Kidney (tissue), 14 donors: ENCODE measurements around the gene OR4E1. TPM values are rescaled to one million over a fixed set of nuclear protein-coding genes. Genes with fewer than 3 reads are reported as not detected.

Source experiments
- DNase-seq, 5 donors: peaks; one replicate each; pipeline ENCODE4 v3.0.0-alpha.2; 2013 to 2020
- FAIRE-seq: peaks from 2 replicates; lab custom pipeline; 2012; peaks lifted over from hg19 to GRCh38; lab: Jason Lieb, UNC
- H3K27ac ChIP-seq, 2 donors: one replicate each; pipeline ENCODE4 v1.7.0; 2013; ENCODE audit warnings: low read depth in 2 of 2, low read length in 2 of 2, inconsistent platforms in 1 of 2
- H3K27me3 ChIP-seq: one replicate; pipeline ENCODE4 v1.7.1; 2013; ENCODE audit warnings: low read length, inconsistent platforms; ENCODE audit not compliant: control insufficient read depth, insufficient read depth
- H3K36me3 ChIP-seq, 3 donors: one replicate each; pipeline versions ENCODE4 v1.7.0 to v1.7.1; 2013; ENCODE audit warnings: low read length in 3 of 3, control low read depth in 1 of 3, inconsistent platforms in 1 of 3; ENCODE audit not compliant: insufficient read depth in 3 of 3, control insufficient read depth in 2 of 3
- H3K4me1 ChIP-seq, 3 donors: one replicate each; pipeline versions ENCODE4 v1.7.0 to v1.7.1; 2013; ENCODE audit warnings: low read length in 3 of 3, inconsistent platforms in 1 of 3, low read depth in 1 of 3; ENCODE audit not compliant: control insufficient read depth in 2 of 3, insufficient read depth in 2 of 3
- H3K4me3 ChIP-seq, 3 donors: one replicate each; pipeline versions ENCODE4 v1.7.0 to v1.8.1; 2013; ENCODE audit warnings: low read length in 3 of 3, control low read depth in 1 of 3, inconsistent platforms in 1 of 3
- H3K9ac ChIP-seq, 3 donors: one replicate each; pipeline versions ENCODE4 v1.7.0 to v1.7.1; 2013; ENCODE audit warnings: low read length in 3 of 3, control low read depth in 1 of 3, inconsistent platforms in 1 of 3
- H3K9me3 ChIP-seq, 3 donors: one replicate each; pipeline versions ENCODE4 v1.7.0 to v1.7.1; 2013; ENCODE audit warnings: low read length in 3 of 3, control low read depth in 1 of 3, inconsistent platforms in 1 of 3; ENCODE audit not compliant: control insufficient read depth in 2 of 3, insufficient read depth in 1 of 3
- intact Hi-C: fragments of 100-400 bp; cut with DNase I; formaldehyde crosslinking; loops from one replicate; pipeline ENCODE4 v1.11.1; 2022
- polyA plus RNA-seq: library from polyadenylated mRNA; stranded (reverse); fragments of 350-450 nt; fragmentation: Illumina TruSeq; extraction: RNeasy Lipid Tissue Mini Kit (QIAGEN cat#74804); gene quantifications from one replicate; pipeline ENCODE4 v1.2.3, GENCODE V29; 2014; ENCODE audit warnings: low read depth, low replicate concordance; ENCODE audit not compliant: insufficient read depth
- total RNA-seq: library from RNA; stranded (reverse); fragmentation: NEBNext Ultra II Directional; extraction: Animal tissue kit (Norgen Biotek cat#: 25700); gene quantifications from one replicate; pipeline ENCODE4 v1.2.1, GENCODE V29; 2021
- TF ChIP-seq, protein P1 (sequence below): IDR thresholded peaks from 3 replicates; pipeline ENCODE4 v1.5.1; 2012; ENCODE audit warnings: mild to moderate bottlenecking, moderate library complexity, borderline replicate concordance; ENCODE audit not compliant: insufficient read depth; ENCODE audit errors: extremely low read depth
- donor health status: control.
- donor health status: control.
- donor health status: control.
- donor health status: control.
- donor health status: control.
- donor health status: DM: yes; HTN: yes; CAD: no.
- donor health status: Normal renal cell carcinoma (clear cell type).

The OR4E1 gene
- total and polyA plus RNA-seq, 2 donors from 2014 or later = not detected

DNA sequence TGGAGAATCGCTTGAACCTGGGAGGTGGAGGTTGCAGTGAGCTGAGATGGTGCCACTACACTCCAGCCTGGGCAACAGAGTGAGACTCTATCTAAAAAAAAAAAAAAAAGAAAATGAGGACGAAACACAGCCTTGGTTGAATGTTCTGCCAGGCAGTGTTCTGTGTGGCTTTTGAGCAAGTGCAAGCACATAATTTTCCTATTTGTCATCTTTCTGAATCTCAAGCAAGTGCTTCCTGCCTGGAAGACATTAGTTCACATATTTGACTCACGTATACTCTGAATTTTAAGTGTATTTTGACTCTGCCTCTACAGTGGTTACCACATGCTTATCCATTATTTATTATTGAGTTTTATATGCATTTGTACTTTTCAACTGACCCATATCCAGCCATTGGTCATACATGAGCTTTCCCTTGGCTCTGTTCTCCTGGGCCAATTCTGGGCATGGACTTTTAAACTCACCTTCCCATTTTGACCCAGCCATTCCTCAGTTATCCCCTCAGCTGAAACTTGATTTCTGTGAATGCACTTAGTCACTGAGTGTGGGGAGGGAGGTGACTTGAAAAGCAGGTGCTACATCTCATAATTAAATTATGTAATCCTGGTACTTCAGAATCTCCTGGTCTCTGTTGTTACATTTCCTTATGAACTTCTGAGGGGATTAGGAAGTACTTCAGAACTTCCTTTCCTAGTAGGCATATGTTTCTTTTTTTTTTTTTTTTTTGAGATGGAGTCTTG is 47.0 kb downstream of the OR4E1 start:
- DNase-seq = no peak
- no peaks in the 10 kb centered on the region for H3K9me3 ChIP-seq
- H3K27me3 ChIP-seq = no peaks in the 10 kb centered on the region
- TF ChIP-seq, protein P1, sequence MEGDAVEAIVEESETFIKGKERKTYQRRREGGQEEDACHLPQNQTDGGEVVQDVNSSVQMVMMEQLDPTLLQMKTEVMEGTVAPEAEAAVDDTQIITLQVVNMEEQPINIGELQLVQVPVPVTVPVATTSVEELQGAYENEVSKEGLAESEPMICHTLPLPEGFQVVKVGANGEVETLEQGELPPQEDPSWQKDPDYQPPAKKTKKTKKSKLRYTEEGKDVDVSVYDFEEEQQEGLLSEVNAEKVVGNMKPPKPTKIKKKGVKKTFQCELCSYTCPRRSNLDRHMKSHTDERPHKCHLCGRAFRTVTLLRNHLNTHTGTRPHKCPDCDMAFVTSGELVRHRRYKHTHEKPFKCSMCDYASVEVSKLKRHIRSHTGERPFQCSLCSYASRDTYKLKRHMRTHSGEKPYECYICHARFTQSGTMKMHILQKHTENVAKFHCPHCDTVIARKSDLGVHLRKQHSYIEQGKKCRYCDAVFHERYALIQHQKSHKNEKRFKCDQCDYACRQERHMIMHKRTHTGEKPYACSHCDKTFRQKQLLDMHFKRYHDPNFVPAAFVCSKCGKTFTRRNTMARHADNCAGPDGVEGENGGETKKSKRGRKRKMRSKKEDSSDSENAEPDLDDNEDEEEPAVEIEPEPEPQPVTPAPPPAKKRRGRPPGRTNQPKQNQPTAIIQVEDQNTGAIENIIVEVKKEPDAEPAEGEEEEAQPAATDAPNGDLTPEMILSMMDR = no peak
- H3K27ac ChIP-seq = no peak overlapping the region
- no peak for FAIRE-seq
- intact Hi-C loops = no loop called here
- H3K9ac ChIP-seq = no peak overlapping the region
- H3K4me1 ChIP-seq = no peaks in the 10 kb centered on the region
- H3K36me3 ChIP-seq = no peaks in the 10 kb centered on the region
- no peak overlapping the region for H3K4me3 ChIP-seq

Other genes starting within 250 kb of the OR4E1 start
- 77.4 TPM for gene CHD8, start 217.7 kb downstream of the OR4E1 start, total RNA-seq
- 35.8 TPM for gene CHD8, start 217.7 kb downstream of the OR4E1 start, polyA plus RNA-seq
- 22.7 TPM for gene RAB2B, start 196.9 kb downstream of the OR4E1 start, total RNA-seq
- gene RAB2B, start 196.9 kb downstream of the OR4E1 start, polyA plus RNA-seq = 12.2 TPM
- 75.9 TPM for gene TOX4, start 196.6 kb downstream of the OR4E1 start, total RNA-seq
- 31.0 TPM for gene TOX4, start 196.6 kb downstream of the OR4E1 start, polyA plus RNA-seq
- 44.3 TPM for gene METTL3, start 162.5 kb downstream of the OR4E1 start, total RNA-seq
- 31.4 TPM for gene METTL3, start 162.5 kb downstream of the OR4E1 start, polyA plus RNA-seq
- 8.8 TPM for gene SALL2, start 147.5 kb downstream of the OR4E1 start, total RNA-seq
- gene SALL2, start 147.5 kb downstream of the OR4E1 start, polyA plus RNA-seq = 5.5 TPM
- not detected for gene OR10G3, start 93.7 kb downstream of the OR4E1 start, total RNA-seq
- not detected for gene OR10G3, start 93.7 kb downstream of the OR4E1 start, polyA plus RNA-seq
- gene OR10G2, start 38.9 kb downstream of the OR4E1 start, total RNA-seq = not detected
- not detected for gene OR10G2, start 38.9 kb downstream of the OR4E1 start, polyA plus RNA-seq
- gene OR4E2, start 20.0 kb downstream of the OR4E1 start, total RNA-seq = not detected
- not detected for gene OR4E2, start 20.0 kb downstream of the OR4E1 start, polyA plus RNA-seq